SK-N-SH (cell line): ENCODE results near the gene DBP.

Experiments
- EP300 ChIP-seq, 2 experiments: IDR thresholded peaks; 2 replicates each; pipeline versions ENCODE4 v1.4.0 to v1.6.1; 2012; ENCODE audit warnings: borderline replicate concordance in 1 of 2, low read depth in 1 of 2, low read length in 1 of 2
- POLR2AphosphoS5 ChIP-seq: IDR thresholded peaks from 2 replicates; pipeline ENCODE4 v1.6.1; 2012; ENCODE audit warnings: low read depth, low read length
- TF ChIP-seq, protein P1 (sequence below): fragments of 150-350 bp; IDR thresholded peaks from 2 replicates; pipeline ENCODE4 v1.6.1; 2017; ENCODE audit warnings: antibody characterized with exemption, low read length, low read depth, borderline replicate concordance
- TF ChIP-seq, protein P2 (sequence below): fragments of 200-600 bp; sonication (generic); IDR thresholded peaks from 2 replicates; pipeline ENCODE4 v1.6.1; 2017; ENCODE audit warnings: antibody characterized with exemption, mild to moderate bottlenecking, moderate library complexity

DNA sequence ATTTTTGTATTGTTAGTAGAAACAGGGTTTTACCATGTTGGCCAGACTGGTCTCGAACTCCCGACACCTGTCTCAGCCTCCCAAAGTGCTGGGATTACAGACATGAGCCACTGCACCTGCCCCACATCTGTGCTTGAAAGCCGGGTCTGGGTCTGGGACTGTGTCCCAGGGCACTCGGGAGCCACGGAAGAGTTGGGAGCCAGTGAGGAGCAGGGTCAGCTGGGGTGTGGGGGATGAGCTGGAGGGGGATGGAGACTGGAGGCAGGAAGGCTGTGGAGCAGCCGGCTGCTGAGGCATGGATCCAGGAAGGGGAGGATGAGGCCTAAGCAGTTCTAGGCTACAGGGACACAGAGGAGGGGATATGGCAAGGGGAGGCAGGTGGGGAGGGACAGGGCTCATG lies 41.3 kb downstream of the DBP start:
- TF ChIP-seq, protein P1, sequence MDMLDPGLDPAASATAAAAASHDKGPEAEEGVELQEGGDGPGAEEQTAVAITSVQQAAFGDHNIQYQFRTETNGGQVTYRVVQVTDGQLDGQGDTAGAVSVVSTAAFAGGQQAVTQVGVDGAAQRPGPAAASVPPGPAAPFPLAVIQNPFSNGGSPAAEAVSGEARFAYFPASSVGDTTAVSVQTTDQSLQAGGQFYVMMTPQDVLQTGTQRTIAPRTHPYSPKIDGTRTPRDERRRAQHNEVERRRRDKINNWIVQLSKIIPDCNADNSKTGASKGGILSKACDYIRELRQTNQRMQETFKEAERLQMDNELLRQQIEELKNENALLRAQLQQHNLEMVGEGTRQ: no peak
- no peak for TF ChIP-seq POLR2AphosphoS5
- TF ChIP-seq, protein P2, sequence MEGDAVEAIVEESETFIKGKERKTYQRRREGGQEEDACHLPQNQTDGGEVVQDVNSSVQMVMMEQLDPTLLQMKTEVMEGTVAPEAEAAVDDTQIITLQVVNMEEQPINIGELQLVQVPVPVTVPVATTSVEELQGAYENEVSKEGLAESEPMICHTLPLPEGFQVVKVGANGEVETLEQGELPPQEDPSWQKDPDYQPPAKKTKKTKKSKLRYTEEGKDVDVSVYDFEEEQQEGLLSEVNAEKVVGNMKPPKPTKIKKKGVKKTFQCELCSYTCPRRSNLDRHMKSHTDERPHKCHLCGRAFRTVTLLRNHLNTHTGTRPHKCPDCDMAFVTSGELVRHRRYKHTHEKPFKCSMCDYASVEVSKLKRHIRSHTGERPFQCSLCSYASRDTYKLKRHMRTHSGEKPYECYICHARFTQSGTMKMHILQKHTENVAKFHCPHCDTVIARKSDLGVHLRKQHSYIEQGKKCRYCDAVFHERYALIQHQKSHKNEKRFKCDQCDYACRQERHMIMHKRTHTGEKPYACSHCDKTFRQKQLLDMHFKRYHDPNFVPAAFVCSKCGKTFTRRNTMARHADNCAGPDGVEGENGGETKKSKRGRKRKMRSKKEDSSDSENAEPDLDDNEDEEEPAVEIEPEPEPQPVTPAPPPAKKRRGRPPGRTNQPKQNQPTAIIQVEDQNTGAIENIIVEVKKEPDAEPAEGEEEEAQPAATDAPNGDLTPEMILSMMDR: no peak
- TF ChIP-seq EP300 (IDR thresholded peaks at IDR 0.05; ENCODE audit: borderline replicate concordance in 1 of 2, low read depth in 1 of 2, low read length in 1 of 2): no peak
